Epithelial cell of proximal tubule (primary cell): ENCODE results near the gene LMOD3. TPM values are rescaled to one million over a fixed set of nuclear protein-coding genes. Genes with fewer than 3 reads are reported as not detected.

ENCODE experiments used
- DNase-seq: peaks from one replicate; pipeline ENCODE4 v3.0.0-alpha.2; 2011; ENCODE audit warnings: low read depth
- H3K4me3 ChIP-seq: 2 replicates; pipeline ENCODE4 v1.5.1; 2011; ENCODE audit warnings: low read depth, mild to moderate bottlenecking, low read length
- CTCF ChIP-seq: conservative IDR thresholded peaks from 2 replicates; pipeline ENCODE4 v1.5.1; 2012; ENCODE audit warnings: low read depth, mild to moderate bottlenecking, low read length
- total RNA-seq: library from RNA; depleted of rRNA; stranded (reverse); fragments of >200 nt; gene quantifications from 2 replicates; pipeline ENCODE4 v1.2.3, GENCODE V29; 2015

Gene LMOD3
- total RNA-seq, 1 donor from 2014 or later = not detected

DNA sequence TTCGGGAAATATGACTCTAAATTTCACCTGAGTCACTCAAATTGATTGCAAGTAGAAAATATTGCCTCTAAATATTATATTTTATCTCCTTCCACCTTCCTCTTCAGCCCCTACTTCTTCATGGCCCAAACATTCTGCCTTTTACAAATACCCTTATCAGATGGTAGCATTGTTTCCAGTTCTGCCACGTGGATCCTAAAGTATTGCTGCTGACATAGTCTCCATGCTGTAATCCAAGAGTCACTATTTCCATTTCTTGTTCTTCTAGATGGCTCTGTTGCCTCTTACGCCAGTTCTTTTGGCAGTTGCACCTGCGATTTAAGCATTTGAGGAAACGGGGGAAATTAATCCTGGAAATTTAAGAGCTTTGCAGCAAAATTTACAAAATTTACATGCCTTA, 13.6 kb downstream of the LMOD3 start:
- H3K4me3 ChIP-seq = no peak overlapping the region
- TF ChIP-seq CTCF = no peak
- no peak for DNase-seq

- no peak for DNase-seq
- no peak for TF ChIP-seq CTCF
- no peak overlapping the region for H3K4me3 ChIP-seq
Observed at GRCh38 chr3:69107841-69108240, 14.6 kb downstream of the LMOD3 start.

GRCh38 chr3:69105320-69105719, 17.1 kb downstream of the LMOD3 start:
- no peak overlapping the region for H3K4me3 ChIP-seq
- no peak for TF ChIP-seq CTCF
- no peak for DNase-seq

DNA sequence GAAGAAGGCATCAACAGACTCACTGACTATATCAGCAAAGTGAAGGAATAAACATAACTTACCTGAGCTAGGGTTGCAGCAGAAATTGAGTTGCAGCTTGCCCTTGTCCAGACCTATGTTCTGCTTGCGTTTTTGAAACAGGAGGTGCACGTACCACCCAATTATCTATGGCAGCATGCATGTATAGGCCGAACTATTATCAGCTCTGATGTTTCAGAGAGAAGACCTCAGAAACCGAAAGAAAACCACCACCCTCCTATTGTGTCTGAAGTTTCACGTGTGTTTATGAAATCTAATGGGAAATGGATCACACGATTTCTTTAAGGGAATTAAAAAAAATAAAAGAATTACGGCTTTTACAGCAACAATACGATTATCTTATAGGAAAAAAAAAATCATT, 17.8 kb downstream of the LMOD3 start:
- TF ChIP-seq CTCF = no peak

DNA sequence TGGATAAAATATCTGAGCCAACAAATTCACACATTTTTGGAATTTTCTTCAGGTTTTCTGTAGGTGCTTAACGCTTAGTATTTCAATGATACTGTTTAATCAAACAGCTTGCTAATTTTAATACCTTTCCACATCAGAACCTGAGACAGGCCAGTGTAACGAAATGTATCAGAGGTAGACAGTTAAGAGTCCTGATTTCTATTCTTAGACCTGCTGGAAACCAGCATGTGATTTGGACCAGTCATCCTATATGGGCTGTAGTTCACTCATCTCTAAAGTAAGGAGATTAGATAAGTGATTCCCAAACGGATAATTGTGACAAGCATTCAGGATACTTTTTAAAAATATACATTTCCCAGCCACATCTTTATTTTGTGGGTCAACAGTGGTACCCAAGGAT, 19.3 kb downstream of the LMOD3 start:
- TF ChIP-seq CTCF = no peak

More for the DNA sequence above, 17.8 kb downstream of the LMOD3 start:
- DNase-seq = no peak
- no peak overlapping the region for H3K4me3 ChIP-seq

GRCh38 chr3:69102384-69102783, 20.0 kb downstream of the LMOD3 start:
- H3K4me3 ChIP-seq = no peak overlapping the region
- DNase-seq = no peak
- no peak for TF ChIP-seq CTCF

More for the DNA sequence above, 19.3 kb downstream of the LMOD3 start:
- H3K4me3 ChIP-seq = no peak overlapping the region
- no peak for DNase-seq

DNA sequence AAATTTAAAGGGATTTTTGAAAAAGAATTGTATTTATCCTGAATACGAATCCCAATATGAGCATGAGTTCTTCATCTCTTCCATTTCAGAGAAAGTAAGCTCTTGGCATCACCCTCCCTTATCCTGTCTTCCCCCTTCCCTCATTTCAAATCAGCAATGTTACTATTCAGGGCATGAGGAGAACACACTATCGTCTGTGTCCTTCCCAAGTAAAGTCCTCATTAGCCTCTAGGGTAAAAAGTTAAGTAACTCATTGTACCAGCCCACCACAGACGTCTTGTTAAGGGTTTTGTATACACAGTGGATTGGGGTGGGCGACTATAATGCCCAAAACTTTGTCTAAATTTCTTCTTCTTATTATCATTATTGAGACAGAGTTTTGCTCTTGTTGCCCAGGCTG, 22.8 kb downstream of the LMOD3 start:
- TF ChIP-seq CTCF = no peak
- H3K4me3 ChIP-seq = no peak overlapping the region
- no peak for DNase-seq
